A549 (cell line): Measurements from ENCODE around the gene SLC25A36.

Experiments used
- CTCF ChIP-seq: fragments of >200 bp; sonication (Bioruptor Twin); formaldehyde crosslinking; IDR thresholded peaks from 3 replicates; pipeline ENCODE4 v1.5.1; 2016
- MAFK ChIP-seq: fragments of 450-650 bp; IDR thresholded peaks from 2 replicates; pipeline ENCODE4 v1.6.1; 2014; ENCODE audit not compliant: partially characterized antibody

- TF ChIP-seq CTCF (peak; percentile 57), MAFK (no peak)
Observed at GRCh38 chr3:141000027-141000663, 58.5 kb downstream of the SLC25A36 start.
